Neural cell (in vitro differentiated cells): ENCODE measurements around the gene ABHD17B. TPM values are rescaled to one million over a fixed set of nuclear protein-coding genes. Genes with fewer than 3 reads are reported as not detected.

Source experiments
- H2AFZ ChIP-seq: fragments of 200-600, 300-800 bp; sonication (generic), shearing (Covaris generic); 2 replicates; pipeline ENCODE4 v1.6.0; 2014; ENCODE audit warnings: low read depth, mild to moderate bottlenecking, antibody characterized with exemption, low read length, moderate library complexity
- H3F3A ChIP-seq: fragments of 200-600 bp; shearing (Covaris generic); 2 replicates; pipeline ENCODE4 v1.6.1; 2016; ENCODE audit warnings: mild to moderate bottlenecking, moderate library complexity, mixed read lengths, antibody characterized with exemption, low read length; ENCODE audit not compliant: insufficient read depth, poor library complexity, severe bottlenecking
- H3K27ac ChIP-seq: fragments of 200-600, 300-800 bp; sonication (generic), shearing (Covaris generic); 2 replicates; pipeline ENCODE4 v1.5.1; 2014; ENCODE audit warnings: mild to moderate bottlenecking, low read length, moderate library complexity
- H3K27me3 ChIP-seq: fragments of 300-800, 200-600 bp; sonication (generic), shearing (Covaris generic); 2 replicates; pipeline ENCODE4 v1.6.0; 2014; ENCODE audit warnings: mild to moderate bottlenecking, low read depth, low read length, moderate library complexity; ENCODE audit not compliant: insufficient read depth
- H3K36me3 ChIP-seq: fragments of 300-800, 200-600 bp; sonication (generic), shearing (Covaris generic); 2 replicates; pipeline ENCODE4 v1.5.1; 2014; ENCODE audit warnings: mild to moderate bottlenecking, antibody characterized with exemption, low read length, moderate library complexity; ENCODE audit not compliant: insufficient read depth
- H3K4me2 ChIP-seq: fragments of 300-800, 200-600 bp; sonication (generic), shearing (Covaris generic); 2 replicates; pipeline ENCODE4 v1.6.0; 2014; ENCODE audit warnings: mild to moderate bottlenecking, low read length
- H3K4me3 ChIP-seq: fragments of 300-800, 200-600 bp; sonication (generic), shearing (Covaris generic); 2 replicates; pipeline ENCODE4 v1.5.1; 2014; ENCODE audit warnings: mild to moderate bottlenecking, low read length, moderate library complexity
- H3K79me2 ChIP-seq: fragments of 200-600 bp; shearing (Covaris generic); replicated peaks from 2 replicates; pipeline ENCODE4 v1.6.0; 2014; ENCODE audit warnings: mild to moderate bottlenecking, low read length, moderate library complexity; ENCODE audit not compliant: insufficient read depth
- H3K9ac ChIP-seq: fragments of 300-800, 200-600 bp; sonication (generic), shearing (Covaris generic); 2 replicates; pipeline ENCODE4 v1.6.1; 2016; ENCODE audit warnings: mild to moderate bottlenecking, low read length, mixed read lengths
- H3K9me2 ChIP-seq: fragments of 200-600 bp; shearing (Covaris generic); 2 replicates; pipeline ENCODE4 v1.6.1; 2016; ENCODE audit warnings: mild to moderate bottlenecking, low read length, mixed read lengths; ENCODE audit not compliant: insufficient read depth
- H3K9me3 ChIP-seq: fragments of 200-600, 300-800 bp; sonication (generic), shearing (Covaris generic); 2 replicates; pipeline ENCODE4 v1.6.1; 2016; ENCODE audit warnings: mild to moderate bottlenecking, mixed run types, low read length, moderate library complexity, mixed read lengths
- H4K20me1 ChIP-seq: fragments of 200-600 bp; shearing (Covaris generic); 2 replicates; pipeline ENCODE4 v1.6.1; 2016; ENCODE audit warnings: mild to moderate bottlenecking, mixed run types; ENCODE audit not compliant: insufficient read depth
- CTCF ChIP-seq: fragments of 450-650 bp; IDR thresholded peaks from 2 replicates; pipeline ENCODE4 v1.5.1; 2014; ENCODE audit warnings: antibody characterized with exemption, mild to moderate bottlenecking, moderate library complexity; ENCODE audit not compliant: poor library complexity, severe bottlenecking
- EP300 ChIP-seq: fragments of 450-650 bp; conservative IDR thresholded peaks from 2 replicates; pipeline ENCODE4 v1.6.1; 2014; ENCODE audit warnings: antibody characterized with exemption, mild to moderate bottlenecking, moderate library complexity; ENCODE audit not compliant: poor library complexity, severe bottlenecking
- EZH2 ChIP-seq: fragments of 200-600, 300-800 bp; shearing (Covaris generic), sonication (generic); IDR thresholded peaks from 2 replicates; pipeline ENCODE4 v1.6.1; 2014; ENCODE audit warnings: antibody characterized with exemption, low read length, borderline replicate concordance, mild to moderate bottlenecking; ENCODE audit not compliant: insufficient read depth, poor library complexity, severe bottlenecking
- MXI1 ChIP-seq: fragments of 450-650 bp; conservative IDR thresholded peaks from 2 replicates; pipeline ENCODE4 v1.6.1; 2014; ENCODE audit warnings: antibody characterized with exemption, mild to moderate bottlenecking; ENCODE audit not compliant: poor library complexity, severe bottlenecking
- POLR2AphosphoS5 ChIP-seq: IDR thresholded peaks from 2 replicates; pipeline ENCODE4 v1.6.1; 2012
- RAD21 ChIP-seq: fragments of 450-650 bp; conservative IDR thresholded peaks from 2 replicates; pipeline ENCODE4 v1.6.1; 2014; ENCODE audit warnings: antibody characterized with exemption, mild to moderate bottlenecking, moderate library complexity
- REST ChIP-seq: IDR thresholded peaks from 2 replicates; pipeline ENCODE4 v1.6.1; 2012; ENCODE audit warnings: borderline replicate concordance
- SMC3 ChIP-seq: fragments of 450-650 bp; conservative IDR thresholded peaks from 2 replicates; pipeline ENCODE4 v1.6.1; 2014; ENCODE audit warnings: antibody characterized with exemption, mild to moderate bottlenecking, moderate library complexity; ENCODE audit not compliant: poor library complexity
- TAF1 ChIP-seq: IDR thresholded peaks from 2 replicates; pipeline ENCODE4 v1.6.1; 2012; ENCODE audit warnings: low read depth
- polyA plus RNA-seq: library from polyadenylated mRNA; depleted of rRNA; stranded (reverse); fragments of >200 nt; gene quantifications from 2 replicates; pipeline ENCODE4 v1.2.3, GENCODE V29; 2014

Gene ABHD17B
- polyA plus RNA-seq, 1 donor from 2014 or later, result 53.0 TPM

GRCh38 chr9:71937070-71937625, 26.2 kb upstream of the ABHD17B start:
- Histone ChIP-seq H4K20me1 (no peaks in the 10 kb centered on the region), H3K27me3 (no peaks in the 10 kb centered on the region), H3K4me2 (no peak overlapping the region), H3K27ac (no peak overlapping the region), H3K36me3 (no peaks in the 10 kb centered on the region), H3K4me3 (no peak overlapping the region), H3F3A (no peaks in the 10 kb centered on the region), H3K9me2 (no peaks in the 10 kb centered on the region), H3K79me2 (no peaks in the 10 kb centered on the region), H2AFZ (no peak overlapping the region), H3K9ac (no peak overlapping the region), H3K9me3 (no peaks in the 10 kb centered on the region)
- TF ChIP-seq RAD21, result no peak
- TF ChIP-seq TAF1, result no peak
- TF ChIP-seq SMC3, result no peak
- TF ChIP-seq MXI1, result no peak

DNA sequence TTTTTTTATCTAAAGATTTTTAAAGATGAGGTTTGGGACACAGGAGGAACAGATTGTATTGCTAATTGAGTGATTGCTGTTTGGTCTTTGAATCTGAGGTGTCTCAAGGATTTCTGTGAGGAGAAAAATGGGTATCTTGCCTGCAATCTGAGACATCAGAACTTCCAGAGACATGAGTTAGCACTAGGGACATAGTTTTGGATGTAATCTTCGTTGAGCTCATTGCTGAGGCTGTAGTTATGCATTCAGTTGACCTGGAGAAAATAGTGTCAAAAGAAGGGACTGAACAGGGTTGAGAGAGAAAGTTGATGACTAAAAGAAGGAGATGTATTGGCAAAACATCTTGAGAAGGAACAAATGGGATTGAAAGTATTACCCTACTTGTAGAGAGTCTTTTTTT, 25.1 kb upstream of the ABHD17B start:
- TF ChIP-seq REST, result no peak
- TF ChIP-seq EP300, result no peak
- TF ChIP-seq MXI1, result no peak
- TF ChIP-seq RAD21, result no peak
- no peak for TF ChIP-seq CTCF
- TF ChIP-seq TAF1, result no peak
- TF ChIP-seq POLR2AphosphoS5, result no peak
- TF ChIP-seq SMC3, result no peak
- TF ChIP-seq EZH2, result no peak
- Histone ChIP-seq H4K20me1 (no peaks in the 10 kb centered on the region), H3K27ac (no peak overlapping the region), H3K27me3 (no peaks in the 10 kb centered on the region), H3K36me3 (no peaks in the 10 kb centered on the region), H3K4me3 (no peak overlapping the region), H3K9ac (no peak overlapping the region), H3K9me2 (no peaks in the 10 kb centered on the region), H2AFZ (no peak overlapping the region), H3K9me3 (no peaks in the 10 kb centered on the region), H3K79me2 (no peaks in the 10 kb centered on the region), H3K4me2 (no peak overlapping the region), H3F3A (no peaks in the 10 kb centered on the region)

GRCh38 chr9:71931166-71931565, 20.2 kb upstream of the ABHD17B start:
- no peak overlapping the region for H3K27ac ChIP-seq
- H3K36me3 ChIP-seq, result no peaks in the 10 kb centered on the region
- no peaks in the 10 kb centered on the region for H3K27me3 ChIP-seq
- H4K20me1 ChIP-seq, result no peaks in the 10 kb centered on the region
- H3K4me3 ChIP-seq, result no peak overlapping the region
- H2AFZ ChIP-seq, result no peak overlapping the region
- no peaks in the 10 kb centered on the region for H3F3A ChIP-seq
- no peak overlapping the region for H3K4me2 ChIP-seq
- no peaks in the 10 kb centered on the region for H3K9me3 ChIP-seq
- H3K79me2 ChIP-seq, result no peaks in the 10 kb centered on the region
- no peak for TF ChIP-seq CTCF
- no peaks in the 10 kb centered on the region for H3K9me2 ChIP-seq
- H3K9ac ChIP-seq, result no peak overlapping the region
